Fibroblast of the aortic adventitia (primary cell): ENCODE results near the gene HAUS5. TPM values are rescaled to one million over a fixed set of nuclear protein-coding genes. Genes with fewer than 3 reads are reported as not detected.

Experiments used
- DNase-seq: peaks from one replicate; pipeline ENCODE4 v3.0.0-alpha.2; 2010; ENCODE audit warnings: low read depth
- H3K4me3 ChIP-seq: 2 replicates; pipeline ENCODE4 v1.5.1; 2011; ENCODE audit warnings: low read depth, mild to moderate bottlenecking, control low read depth, low read length, moderate library complexity
- CTCF ChIP-seq: IDR thresholded peaks from 2 replicates; pipeline ENCODE4 v1.5.1; 2011; ENCODE audit warnings: mild to moderate bottlenecking, low read length, control low read depth, inconsistent platforms; ENCODE audit not compliant: insufficient read depth
- total RNA-seq: library from RNA; depleted of rRNA; stranded (reverse); fragments of >200 nt; gene quantifications from 2 replicates; pipeline ENCODE4 v1.2.3, GENCODE V29; 2012; ENCODE audit warnings: low replicate concordance

The HAUS5 gene
- total RNA-seq, 1 donor = 9.9 TPM

- no peak for DNase-seq
- TF ChIP-seq CTCF = no peak
- H3K4me3 ChIP-seq = no peak overlapping the region
Measured at GRCh38 chr19:35608251-35608650, 4.3 kb upstream of the HAUS5 start.

- no peak for TF ChIP-seq CTCF
- DNase-seq = no peak
- H3K4me3 ChIP-seq = no peak overlapping the region
Measured at GRCh38 chr19:35609851-35610353, 2.6 kb upstream of the HAUS5 start.

- DNase-seq = no peak
- H3K4me3 ChIP-seq = peak overlapping the region; percentile 96
- no peak for TF ChIP-seq CTCF
Measured at GRCh38 chr19:35612224-35612558, 344 bp upstream of the HAUS5 start.

- no peak overlapping the region for H3K4me3 ChIP-seq
- no peak for DNase-seq
- TF ChIP-seq CTCF = no peak
Measured at GRCh38 chr19:35613574-35613973, 1.0 kb downstream of the HAUS5 start.

GRCh38 chr19:35615036-35615435, 2.5 kb downstream of the HAUS5 start:
- TF ChIP-seq CTCF = no peak
- no peak for DNase-seq
- H3K4me3 ChIP-seq = no peak overlapping the region

GRCh38 chr19:35618857-35619256, 6.3 kb downstream of the HAUS5 start:
- DNase-seq = no peak
- TF ChIP-seq CTCF = no peak
- no peak overlapping the region for H3K4me3 ChIP-seq

GRCh38 chr19:35619290-35619923, 6.9 kb downstream of the HAUS5 start:
- TF ChIP-seq CTCF = no peak
- no peak overlapping the region for H3K4me3 ChIP-seq
- DNase-seq = no peak
